ENCODE results near the gene TFAP2E.

- TF ChIP-seq FOXM1 (IDR thresholded peaks at IDR 0.05; ENCODE audit: borderline replicate concordance) (no peak), FOXA1 (IDR thresholded peaks at IDR 0.05) (no peak), SP1 (IDR thresholded peaks at IDR 0.05) (no peak), HDGF (IDR thresholded peaks at IDR 0.05; ENCODE audit: borderline replicate concordance) (no peak)
Measured at GRCh38 chr1:35561972-35562680, 11.0 kb upstream of the TFAP2E start.

Measured in HEK293T (cell line).